HCT116 (cell line): ENCODE data around the gene GH2.

Experiments used
- CTCF ChIP-seq, 3 experiments: fragments of 200-600 bp in 1 of 3; sonication (generic) in 1 of 3; IDR thresholded peaks in 2 of 3; conservative IDR thresholded peaks in 1 of 3; 2 replicates each; pipeline ENCODE4 v1.5.1; 2012 to 2017; ENCODE audit warnings: low read depth in 2 of 3, low read length in 2 of 3, antibody characterized with exemption in 1 of 3, borderline replicate concordance in 1 of 3, control low read depth in 1 of 3, mild to moderate bottlenecking in 1 of 3, mixed read lengths in 1 of 3, mixed run types in 1 of 3, moderate library complexity in 1 of 3; ENCODE audit not compliant: insufficient read depth in 1 of 3
- POLR2AphosphoS5 ChIP-seq: IDR thresholded peaks from 2 replicates; pipeline ENCODE4 v1.6.1; 2011; ENCODE audit warnings: mild to moderate bottlenecking, low read depth, low read length, moderate library complexity
- YY1 ChIP-seq: IDR thresholded peaks from 2 replicates; pipeline ENCODE4 v1.6.1; 2011; ENCODE audit warnings: low read length, low read depth, moderate library complexity, mild to moderate bottlenecking; ENCODE audit not compliant: insufficient replicate concordance; ENCODE audit errors: extremely low read depth

- TF ChIP-seq CTCF (IDR thresholded peaks at IDR 0.05 in 2 of 3, conservative IDR thresholded peaks at IDR 0.05 in 1 of 3; ENCODE audit: borderline replicate concordance in 1 of 3, insufficient read depth in 1 of 3, low read depth in 2 of 3, low read length in 2 of 3): no peak
- no peak for TF ChIP-seq POLR2AphosphoS5
- TF ChIP-seq YY1: no peak
Observed at GRCh38 chr17:63880706-63881105, 1.0 kb downstream of the GH2 start.
